T-cell (primary cell): ENCODE measurements around the gene LAMC1. TPM values are rescaled to one million over a fixed set of nuclear protein-coding genes. Genes with fewer than 3 reads are reported as not detected.
A peak's percentile ranks its signal among the peaks of the same experiment; 100 is the strongest.

ENCODE experiments used
- ATAC-seq, 4 experiments: fragments of 200-7000 bp in 3 of 4; fragments of 150-1000 bp in 1 of 4; cut with Tn5 transposase; replicated peaks in 1 of 4; 1 replicate in 3 of 4; 2 replicates in 1 of 4; pipeline ENCODE4 v1.10.0; 2021; ENCODE audit warnings: moderate library complexity in 3 of 4, mild to moderate bottlenecking in 2 of 4, moderate number of reproducible peaks in 1 of 4
- CTCF ChIA-PET, 2 donors: fragments of 300-600 bp; sonication (Branson Sonifier 250); formaldehyde crosslinking; loops; one replicate each; lab custom pipeline; 2022; ENCODE audit warnings: antibody characterized with exemption in 2 of 2; lab: Charles Lee
- POLR2A ChIA-PET, 2 donors: fragments of 300-600 bp; sonication (Branson Sonifier 250); formaldehyde crosslinking; loops; one replicate each; lab custom pipeline; 2022; ENCODE audit warnings: antibody characterized with exemption in 2 of 2; lab: Charles Lee
- DNase-seq, 35 experiments: peaks; one replicate each; pipeline versions ENCODE4 v3.0.0 to v3.0.0-alpha.2; 2013 to 2023
- H3K27ac ChIP-seq: one replicate; pipeline ENCODE4 v1.5.1; 2013; ENCODE audit warnings: low read length
- H3K27me3 ChIP-seq, 2 experiments: replicated peaks in 1 of 2; 1 replicate in 1 of 2; 2 replicates in 1 of 2; pipeline versions ENCODE4 v1.6.1 to v1.7.0; 2013; ENCODE audit warnings: low read length in 1 of 2, mixed read lengths in 1 of 2; ENCODE audit not compliant: control insufficient read depth in 2 of 2, insufficient read depth in 2 of 2; ENCODE audit errors: extremely low read depth in 1 of 2
- H3K36me3 ChIP-seq, 2 donors: 1 replicate in 1 of 2; 2 replicates in 1 of 2; pipeline versions ENCODE4 v1.6.1 to v1.7.0; 2013; ENCODE audit warnings: low read length in 1 of 2; ENCODE audit not compliant: control insufficient read depth in 2 of 2, insufficient read depth in 1 of 2; ENCODE audit errors: extremely low read depth in 1 of 2
- H3K4me1 ChIP-seq, 2 experiments: 1 replicate in 1 of 2; 2 replicates in 1 of 2; pipeline versions ENCODE4 v1.6.1 to v1.7.0; 2013; ENCODE audit warnings: low read length in 2 of 2, mixed read lengths in 1 of 2; ENCODE audit not compliant: insufficient read depth in 2 of 2, control insufficient read depth in 1 of 2; ENCODE audit errors: extremely low read depth in 1 of 2
- H3K4me3 ChIP-seq, 2 donors: 1 replicate in 1 of 2; 2 replicates in 1 of 2; pipeline versions ENCODE4 v1.5.1 to v1.7.0; 2013; ENCODE audit warnings: mild to moderate bottlenecking in 2 of 2, low read length in 1 of 2, moderate library complexity in 1 of 2; ENCODE audit not compliant: control insufficient read depth in 1 of 2; ENCODE audit errors: extremely low read depth in 1 of 2
- H3K9me3 ChIP-seq: 2 replicates; pipeline ENCODE4 v1.7.0; 2013
- H3K27ac Mint-ChIP-seq, 2 donors: one replicate each; pipeline ENCODE4 v1.8.0; 2020 to 2021; ENCODE audit warnings: mild to moderate bottlenecking in 2 of 2, mixed read lengths in 2 of 2
- H3K27me3 Mint-ChIP-seq, 2 donors: one replicate each; pipeline ENCODE4 v1.8.0; 2021 to 2022; ENCODE audit warnings: mixed read lengths in 2 of 2
- H3K36me3 Mint-ChIP-seq: one replicate; pipeline ENCODE4 v1.8.0; 2021; ENCODE audit warnings: mixed read lengths
- H3K4me1 Mint-ChIP-seq, 3 donors: one replicate each; pipeline ENCODE4 v1.8.0; 2020 to 2022; ENCODE audit warnings: mixed read lengths in 3 of 3, mild to moderate bottlenecking in 1 of 3
- H3K4me3 Mint-ChIP-seq, 3 donors: one replicate each; pipeline ENCODE4 v1.8.0; 2020 to 2022; ENCODE audit warnings: mild to moderate bottlenecking in 3 of 3, mixed read lengths in 3 of 3, moderate library complexity in 3 of 3
- H3K9me3 Mint-ChIP-seq, 3 donors: one replicate each; pipeline ENCODE4 v1.8.0; 2020 to 2022; ENCODE audit warnings: mixed read lengths in 3 of 3
- WGBS: methylation state at CpG from one replicate; pipeline ENCODE4 v1.1.5; 2013; ENCODE audit warnings: missing lambda C conversion rate; ENCODE audit not compliant: insufficient coverage; 5-methylcytosine and 5-hydroxymethylcytosine counted together
- total RNA-seq, 35 experiments: library from RNA in 6 of 35; stranded (reverse) in 6 of 35; fragments of 120-200 nt in 1 of 35; gene quantifications; one replicate each; pipeline versions ENCODE4 v1.2.1 to v1.2.4 and lab custom pipeline; 2013 to 2026

Gene LAMC1
- 1 to 10 TPM in 3 of 5 donors, under 1 TPM in 2; 0.30 to 3.1 (median 2.1) TPM for total RNA-seq
- total RNA-seq (2013): 0.94 TPM
- 0 to 9.4 (median 0.38) reads per million in 29 experiments for total RNA-seq (lab: John Stamatoyannopoulos, UW)

GRCh38 chr1:183023146-183023600, at the start of gene LAMC1:
LAMC1 (plus strand) TSS chr1:183023420; CDS start chr1:183023717, 297 bp downstream.
- Histone ChIP-seq H3K9me3 (no peaks in the 10 kb centered on the region), H3K36me3 (no peaks in the 10 kb centered on the region), H3K4me3 (peak within 1 kb of the TSS; percentile 16 to 67), H3K4me1 (peaks cover 2 to 16% of the 10 kb centered on the region in 2 experiments), H3K27ac (no peak within 1 kb of the TSS), H3K27me3 (peaks cover 6 to 30% of the 10 kb centered on the region in 2 experiments)
- under 1% methylated on average over 32 of the region's 65 CpGs for WGBS
- Mint-ChIP-seq H3K4me1 (peaks cover 12 to 23% (median 19%) of the 10 kb centered on the region in 3 donors), H3K27ac (no peak within 1 kb of the TSS), H3K9me3 (peaks cover 0 to 4% (median 0%) of the 10 kb centered on the region in 3 donors), H3K27me3 (peaks cover 57 to 68% of the 10 kb centered on the region in 2 donors), H3K36me3 (no peaks in the 10 kb centered on the region), H3K4me3 (peak within 1 kb of the TSS; percentile 74 to 82 (median 79))
- DNase-seq (peak in 5 of 35 experiments; percentile 1 to 8 (median 4)), ATAC-seq (peak in 3 of 4 experiments; percentile 23 to 36 (median 32))
- POLR2A ChIA-PET: no interaction called here
- CTCF ChIA-PET: no interaction called here

GRCh38 chr1:182974506-182975191, 48.6 kb upstream of the LAMC1 start:
- ChIA-PET POLR2A (no interaction called here), CTCF (interaction anchor here in 1 of 2 donors (0.6 kb wide), 1 partner anchor 819 kb away, joined by 3 read pairs; no protein-coding TSS in a partner anchor)
- no peak overlapping the region for H3K4me3 ChIP-seq
- no peak overlapping the region for H3K27ac ChIP-seq
- Mint-ChIP-seq H3K4me3 (no peak overlapping the region), H3K27me3 (peaks cover 13 to 21% of the 10 kb centered on the region in 2 donors), H3K9me3 (no peaks in the 10 kb centered on the region), H3K4me1 (no peaks in the 10 kb centered on the region), H3K27ac (no peak overlapping the region), H3K36me3 (no peaks in the 10 kb centered on the region)
- no peaks in the 10 kb centered on the region for H3K27me3 ChIP-seq
- H3K4me1 ChIP-seq: no peaks in the 10 kb centered on the region
- WGBS: 85% methylated on average over 2 of the region's 2 CpGs
- H3K36me3 ChIP-seq: no peaks in the 10 kb centered on the region
- ATAC-seq (no peak), DNase-seq (no peak)
- H3K9me3 ChIP-seq: no peaks in the 10 kb centered on the region

GRCh38 chr1:182977480-182977879, 45.7 kb upstream of the LAMC1 start:
- Mint-ChIP-seq H3K27me3 (peaks cover 10 to 17% of the 10 kb centered on the region in 2 donors), H3K9me3 (no peaks in the 10 kb centered on the region), H3K4me3 (no peak overlapping the region), H3K4me1 (no peaks in the 10 kb centered on the region), H3K36me3 (no peaks in the 10 kb centered on the region), H3K27ac (no peak overlapping the region)
- WGBS: no CpG with 5 or more reads among the region's 2 CpGs
- CTCF ChIA-PET: no interaction called here
- Histone ChIP-seq H3K9me3 (no peaks in the 10 kb centered on the region), H3K4me1 (no peaks in the 10 kb centered on the region), H3K36me3 (no peaks in the 10 kb centered on the region), H3K27ac (no peak overlapping the region), H3K4me3 (no peak overlapping the region), H3K27me3 (no peaks in the 10 kb centered on the region)
- POLR2A ChIA-PET: no interaction called here
- DNase-seq: no peak
- no peak for ATAC-seq

GRCh38 chr1:182978151-182978853, 44.9 kb upstream of the LAMC1 start:
- DNase-seq (no peak), ATAC-seq (no peak)
- POLR2A ChIA-PET: no interaction called here
- no peaks in the 10 kb centered on the region for H3K4me1 Mint-ChIP-seq
- no peak overlapping the region for H3K27ac ChIP-seq
- H3K36me3 ChIP-seq: no peaks in the 10 kb centered on the region
- no peaks in the 10 kb centered on the region for H3K4me1 ChIP-seq
- peaks cover 7 to 17% of the 10 kb centered on the region in 2 donors for H3K27me3 Mint-ChIP-seq
- H3K27ac Mint-ChIP-seq: no peak overlapping the region
- H3K27me3 ChIP-seq: no peaks in the 10 kb centered on the region
- no peak overlapping the region for H3K4me3 Mint-ChIP-seq
- no peaks in the 10 kb centered on the region for H3K36me3 Mint-ChIP-seq
- CTCF ChIA-PET: no interaction called here
- H3K9me3 ChIP-seq: no peaks in the 10 kb centered on the region
- no peak overlapping the region for H3K4me3 ChIP-seq
- no peaks in the 10 kb centered on the region for H3K9me3 Mint-ChIP-seq
- no CpG with 5 or more reads among the region's 6 CpGs for WGBS

GRCh38 chr1:182984138-182984537, 39.1 kb upstream of the LAMC1 start:
- no peak overlapping the region for H3K4me3 ChIP-seq
- DNase-seq: no peak
- no peaks in the 10 kb centered on the region for H3K9me3 Mint-ChIP-seq

GRCh38 chr1:182984621-182985020, 38.6 kb upstream of the LAMC1 start:
- Histone ChIP-seq H3K27ac (no peak overlapping the region), H3K27me3 (peaks cover 0 to 4% of the 10 kb centered on the region in 2 experiments), H3K9me3 (no peaks in the 10 kb centered on the region), H3K4me3 (no peak overlapping the region), H3K36me3 (no peaks in the 10 kb centered on the region), H3K4me1 (no peaks in the 10 kb centered on the region)
- DNase-seq (no peak), ATAC-seq (no peak)
- Mint-ChIP-seq H3K36me3 (no peaks in the 10 kb centered on the region), H3K27ac (no peak overlapping the region), H3K27me3 (peaks cover 14 to 16% of the 10 kb centered on the region in 2 donors), H3K9me3 (no peaks in the 10 kb centered on the region), H3K4me3 (no peak overlapping the region), H3K4me1 (no peaks in the 10 kb centered on the region)
- 60% methylated on average over 1 of the region's 1 CpG for WGBS
- POLR2A ChIA-PET: no interaction called here
- CTCF ChIA-PET: interaction anchor here in 1 of 2 donors (0.7 kb wide), 1 partner anchor 348 kb away, joined by 3 read pairs; no protein-coding TSS in a partner anchor

More at GRCh38 chr1:182984138-182984537, 39.1 kb upstream of the LAMC1 start:
- H3K36me3 Mint-ChIP-seq: no peaks in the 10 kb centered on the region
- ATAC-seq: no peak
- no peaks in the 10 kb centered on the region for H3K4me1 Mint-ChIP-seq
- CTCF ChIA-PET: interaction anchor here in 1 of 2 donors (0.7 kb wide), 1 partner anchor 349 kb away, joined by 3 read pairs; no protein-coding TSS in a partner anchor
- POLR2A ChIA-PET: no interaction called here
- no peak overlapping the region for H3K27ac Mint-ChIP-seq
- 72% methylated on average over 2 of the region's 7 CpGs for WGBS
- no peaks in the 10 kb centered on the region for H3K4me1 ChIP-seq
- no peaks in the 10 kb centered on the region for H3K36me3 ChIP-seq
- no peak overlapping the region for H3K4me3 Mint-ChIP-seq
- peaks cover 0 to 4% of the 10 kb centered on the region in 2 experiments for H3K27me3 ChIP-seq
- no peaks in the 10 kb centered on the region for H3K9me3 ChIP-seq
- H3K27ac ChIP-seq: no peak overlapping the region
- H3K27me3 Mint-ChIP-seq: peaks cover 16 to 17% of the 10 kb centered on the region in 2 donors
